ENCODE data around the gene ZEB2. TPM values are rescaled to one million over a fixed set of nuclear protein-coding genes. Genes with fewer than 3 reads are reported as not detected.

ZEB2 gene
- total RNA-seq, 1 experiment from 2014 or later: 1.1 TPM

- Histone ChIP-seq H3K36me3 (ENCODE audit: control insufficient read depth, insufficient read depth, low read length) (no peaks in the 10 kb centered on the region), H3K4me1 (ENCODE audit: control insufficient read depth, insufficient read depth, low read length) (no peaks in the 10 kb centered on the region), H3K9me3 (ENCODE audit: control insufficient read depth, insufficient read depth, low read depth, low read length) (no peaks in the 10 kb centered on the region), H3K27ac (ENCODE audit: low read length) (no peak overlapping the region), H3K27me3 (ENCODE audit: control insufficient read depth, insufficient read depth, low read length) (peaks cover 6% of the 10 kb centered on the region), H3K4me3 (ENCODE audit: low read depth in 2 of 2, low read length in 2 of 2) (no peak overlapping the region)
- intact Hi-C loops (cut with micrococcal nuclease; ENCODE audit: unreplicated experiment): no loop called here
- ATAC-seq (no peak), DNase-seq (ENCODE audit: low read depth, low spot score) (no peak)
- POLR2A ChIA-PET: no interaction called here
- TF ChIP-seq TCF7L2 (IDR thresholded peaks at IDR 0.05; ENCODE audit: low read depth, low read length) (no peak), POLR2AphosphoS5 (IDR thresholded peaks at IDR 0.05; ENCODE audit: low read depth, low read length) (no peak), SIN3A (IDR thresholded peaks at IDR 0.05; ENCODE audit: borderline replicate concordance, insufficient read depth, low read depth, low read length) (no peak), REST (IDR thresholded peaks at IDR 0.05; ENCODE audit: insufficient read depth in 1 of 2, low read depth in 2 of 2, low read length in 1 of 2) (no peak), CTCF (IDR thresholded peaks at IDR 0.05) (no peak)
- CTCF ChIA-PET: no interaction called here
- in situ Hi-C loops (cut with HindIII; ENCODE audit: low pct_unique_long_range_greater_than_20kb, low sequenced_read_pairs): no loop called here
- no TSS peak for BruUV-seq (replicated peaks)
These were observed 63.9 kb downstream of the ZEB2 start for GRCh38 chr2:144455987-144456386.

GRCh38 chr2:144454466-144455287 lies 65.2 kb downstream of the ZEB2 start:
- in situ Hi-C loops (cut with HindIII; ENCODE audit: low pct_unique_long_range_greater_than_20kb, low sequenced_read_pairs): no loop called here

More at GRCh38 chr2:144454466-144455287, 65.2 kb downstream of the ZEB2 start:
- peaks cover 6% of the 10 kb centered on the region for H3K27me3 ChIP-seq (ENCODE audit: control insufficient read depth, insufficient read depth, low read length)
- TF ChIP-seq TCF7L2 (IDR thresholded peaks at IDR 0.05; ENCODE audit: low read depth, low read length): no peak
- TF ChIP-seq POLR2AphosphoS5 (IDR thresholded peaks at IDR 0.05; ENCODE audit: low read depth, low read length): no peak
- no peak for TF ChIP-seq SIN3A (IDR thresholded peaks at IDR 0.05; ENCODE audit: borderline replicate concordance, insufficient read depth, low read depth, low read length)
- TF ChIP-seq REST (IDR thresholded peaks at IDR 0.05; ENCODE audit: insufficient read depth in 1 of 2, low read depth in 2 of 2, low read length in 1 of 2): no peak
- no peak for TF ChIP-seq CTCF (IDR thresholded peaks at IDR 0.05)
- BruUV-seq (replicated peaks): no TSS peak
- intact Hi-C loops (cut with micrococcal nuclease; ENCODE audit: unreplicated experiment): no loop called here
- CTCF ChIA-PET: no interaction called here
- ATAC-seq: no peak
- no peaks in the 10 kb centered on the region for H3K9me3 ChIP-seq (ENCODE audit: control insufficient read depth, insufficient read depth, low read depth, low read length)
- H3K4me3 ChIP-seq (ENCODE audit: low read depth in 2 of 2, low read length in 2 of 2): no peak overlapping the region
- H3K36me3 ChIP-seq (ENCODE audit: control insufficient read depth, insufficient read depth, low read length): no peaks in the 10 kb centered on the region
- no peak for DNase-seq (ENCODE audit: low read depth, low spot score)
- H3K27ac ChIP-seq (ENCODE audit: low read length): no peak overlapping the region
- POLR2A ChIA-PET: no interaction called here
- H3K4me1 ChIP-seq (ENCODE audit: control insufficient read depth, insufficient read depth, low read length): no peaks in the 10 kb centered on the region

All from Panc1 (cell line).